ENCODE data around the gene JUNB. TPM values are rescaled to one million over a fixed set of nuclear protein-coding genes. Genes with fewer than 3 reads are reported as not detected.

The JUNB gene
- total and polyA plus RNA-seq, 2 of the 13 experiments (the other 11 are each of a cell fraction or from before 2014, with no cell fraction given), result 7.7 to 8.2 TPM

GRCh38 chr19:12793290-12794195, 2.3 kb downstream of the JUNB start (continued):
- no peak for TF ChIP-seq RNF219 (CRISPR knock-in tag; IDR thresholded peaks at IDR 0.05)
- no peak for TF ChIP-seq MXD4 (CRISPR knock-in tag; IDR thresholded peaks at IDR 0.05)
- peak; percentile 90 for TF ChIP-seq ZGPAT (CRISPR knock-in tag; IDR thresholded peaks at IDR 0.05)
- no peak for TF ChIP-seq ZFP90 (CRISPR knock-in tag; IDR thresholded peaks at IDR 0.05; ENCODE audit: borderline replicate concordance)
- no peak for TF ChIP-seq NFE2L2 (IDR thresholded peaks at IDR 0.05; ENCODE audit: low read length)
- TF ChIP-seq PLRG1 (conservative IDR thresholded peaks at IDR 0.05), result no peak
- TF ChIP-seq ZBTB43 (CRISPR knock-in tag; conservative IDR thresholded peaks at IDR 0.05), result no peak
- TF ChIP-seq ATF7 (IDR thresholded peaks at IDR 0.05), result no peak
- TF ChIP-seq ATF7 (CRISPR knock-in tag; IDR thresholded peaks at IDR 0.05), result peak; percentile 41; the same call in 1 of the 2 replicates
- TF ChIP-seq SP2 (CRISPR knock-in tag; IDR thresholded peaks at IDR 0.05), result no peak
- no peak for TF ChIP-seq SMARCE1 (IDR thresholded peaks at IDR 0.05; ENCODE audit: borderline replicate concordance)
- TF ChIP-seq NFIB (CRISPR knock-in tag; IDR thresholded peaks at IDR 0.05; ENCODE audit: borderline replicate concordance), result no peak
- peak; percentile 88 for TF ChIP-seq ZSCAN22 (CRISPR knock-in tag; IDR thresholded peaks at IDR 0.05)
- peak; percentile 15 for TF ChIP-seq XRCC5 (optimal IDR thresholded peaks at IDR 0.05; ENCODE audit: low read length)
- no peak for TF ChIP-seq NFYC (CRISPR knock-in tag; IDR thresholded peaks at IDR 0.05)
- TF ChIP-seq ZFP36L1 (CRISPR knock-in tag; IDR thresholded peaks at IDR 0.05), result no peak
- peak; percentile 25; the same call in 1 of the 2 replicates for TF ChIP-seq NFYB (CRISPR knock-in tag; IDR thresholded peaks at IDR 0.05)
- no peak; the same call in 1 of the 2 replicates for TF ChIP-seq MEIS2 (CRISPR knock-in tag; IDR thresholded peaks at IDR 0.05)
- TF ChIP-seq TFAP4 (IDR thresholded peaks at IDR 0.05; ENCODE audit: borderline replicate concordance, low read depth), result no peak; the same call in 1 of the 2 replicates
- no peak for TF ChIP-seq ZBTB37 (CRISPR knock-in tag; IDR thresholded peaks at IDR 0.05)
- no peak for TF ChIP-seq MBD4 (IDR thresholded peaks at IDR 0.05; ENCODE audit: borderline replicate concordance, low read length)
- TF ChIP-seq ZNF629 (CRISPR knock-in tag; conservative IDR thresholded peaks at IDR 0.05), result no peak
- TF ChIP-seq REPIN1 (CRISPR knock-in tag; IDR thresholded peaks at IDR 0.05; ENCODE audit: borderline replicate concordance, low read depth), result no peak
- TF ChIP-seq ZNF589 (CRISPR knock-in tag; conservative IDR thresholded peaks at IDR 0.05), result 0 out of 2 replicates have a peak, but pooled peaks have one; percentile 60

Data from HepG2 (cell line).